ENCODE results near the gene TUBB4B. TPM values are rescaled to one million over a fixed set of nuclear protein-coding genes. Genes with fewer than 3 reads are reported as not detected.

The TUBB4B gene
- total RNA-seq, 1 donor from 2014 or later: 132 TPM

GRCh38 chr9:137213160-137214060, 27.7 kb upstream of the TUBB4B start:
- DNase-seq (ENCODE audit: extremely low spot score, unreplicated experiment): no peak
- TF ChIP-seq CTCF (IDR thresholded peaks at IDR 0.05): peak; percentile 29
- no peak overlapping the region for H3K4me3 Mint-ChIP-seq (ENCODE audit: unreplicated experiment)
- H3K27me3 Mint-ChIP-seq (ENCODE audit: unreplicated experiment): no peaks in the 10 kb centered on the region
- no peak overlapping the region for H3K27ac Mint-ChIP-seq (ENCODE audit: unreplicated experiment)
- H3K36me3 Mint-ChIP-seq (ENCODE audit: unreplicated experiment): peaks cover 3% of the 10 kb centered on the region
- H3K9me3 Mint-ChIP-seq (ENCODE audit: unreplicated experiment): no peaks in the 10 kb centered on the region
- no peaks in the 10 kb centered on the region for H3K4me1 Mint-ChIP-seq (ENCODE audit: unreplicated experiment)

GRCh38 chr9:137214620-137215019, 26.5 kb upstream of the TUBB4B start:
- Mint-ChIP-seq H3K36me3 (ENCODE audit: unreplicated experiment) (peaks cover 3% of the 10 kb centered on the region), H3K9me3 (ENCODE audit: unreplicated experiment) (no peaks in the 10 kb centered on the region), H3K4me1 (ENCODE audit: unreplicated experiment) (peaks cover 5% of the 10 kb centered on the region), H3K4me3 (ENCODE audit: unreplicated experiment) (no peak overlapping the region), H3K27ac (ENCODE audit: unreplicated experiment) (no peak overlapping the region), H3K27me3 (ENCODE audit: unreplicated experiment) (no peaks in the 10 kb centered on the region)
- TF ChIP-seq CTCF (IDR thresholded peaks at IDR 0.05): no peak
- DNase-seq (ENCODE audit: extremely low spot score, unreplicated experiment): no peak

- no peak for TF ChIP-seq CTCF (IDR thresholded peaks at IDR 0.05)
Observed at GRCh38 chr9:137215196-137215986, 25.7 kb upstream of the TUBB4B start.

DNA sequence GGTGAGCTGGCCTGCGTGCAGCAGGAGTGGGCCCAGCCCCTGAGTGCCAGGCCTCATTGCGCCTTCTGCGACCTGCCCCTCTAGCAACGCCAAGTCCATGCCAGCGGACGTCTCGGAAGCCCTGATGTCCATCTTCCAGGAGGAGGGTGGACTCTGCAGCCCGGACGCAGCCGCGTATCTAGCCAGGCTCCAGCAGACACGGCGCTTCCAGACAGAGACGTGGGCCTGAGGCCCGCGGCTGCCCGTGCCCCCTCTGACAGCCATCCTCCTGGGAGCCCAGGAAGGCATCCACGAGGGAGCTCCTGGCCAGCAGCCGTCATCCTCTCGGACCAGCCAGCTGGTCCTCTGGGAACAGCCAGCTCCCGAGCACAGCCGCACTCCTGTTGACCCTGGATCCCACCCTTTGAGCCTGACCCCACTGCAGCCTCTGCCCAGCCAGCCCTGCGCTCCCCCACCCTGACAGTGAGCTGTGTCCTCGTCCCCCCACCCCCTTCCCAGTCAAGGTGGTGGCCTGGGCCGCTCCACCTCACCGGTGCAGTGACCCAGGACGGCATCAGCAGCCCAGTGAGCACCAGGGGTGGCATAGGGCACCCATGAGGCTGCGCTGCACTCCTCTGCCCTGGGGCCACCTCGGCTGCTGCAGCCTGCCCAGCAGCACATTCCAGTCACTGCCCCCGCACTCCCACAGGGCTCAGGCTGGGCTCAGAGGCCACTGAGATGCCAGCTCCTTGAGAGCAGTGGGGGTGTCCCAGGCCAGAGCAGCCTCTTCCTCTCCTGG, 24.7 kb upstream of the TUBB4B start:
- Mint-ChIP-seq H3K9me3 (ENCODE audit: unreplicated experiment) (no peaks in the 10 kb centered on the region), H3K27me3 (ENCODE audit: unreplicated experiment) (no peaks in the 10 kb centered on the region), H3K36me3 (ENCODE audit: unreplicated experiment) (peaks cover 3% of the 10 kb centered on the region), H3K4me1 (ENCODE audit: unreplicated experiment) (peaks cover 5% of the 10 kb centered on the region), H3K27ac (ENCODE audit: unreplicated experiment) (no peak overlapping the region), H3K4me3 (ENCODE audit: unreplicated experiment) (no peak overlapping the region)
- no peak for DNase-seq (ENCODE audit: extremely low spot score, unreplicated experiment)
- no peak for TF ChIP-seq CTCF (IDR thresholded peaks at IDR 0.05)

More at GRCh38 chr9:137215196-137215986, 25.7 kb upstream of the TUBB4B start:
- no peak overlapping the region for H3K27ac Mint-ChIP-seq (ENCODE audit: unreplicated experiment)
- no peak for DNase-seq (ENCODE audit: extremely low spot score, unreplicated experiment)
- H3K27me3 Mint-ChIP-seq (ENCODE audit: unreplicated experiment): no peaks in the 10 kb centered on the region
- H3K4me3 Mint-ChIP-seq (ENCODE audit: unreplicated experiment): no peak overlapping the region
- peaks cover 3% of the 10 kb centered on the region for H3K36me3 Mint-ChIP-seq (ENCODE audit: unreplicated experiment)
- H3K9me3 Mint-ChIP-seq (ENCODE audit: unreplicated experiment): no peaks in the 10 kb centered on the region
- H3K4me1 Mint-ChIP-seq (ENCODE audit: unreplicated experiment): peaks cover 5% of the 10 kb centered on the region
